T-helper 2 cell treated with Interferon-gamma antibody and Interleukin-4, amounts not matched to agents 5 μg/mL and 100 μg/mL, for 36 hours (primary cell): ENCODE data around the gene CDKN2D.

ENCODE experiments used
- DNase-seq: peaks from one replicate; pipeline ENCODE4 v3.0.0; 2021; ENCODE audit warnings: low spot score
- H3K27ac Mint-ChIP-seq: one replicate; pipeline ENCODE4 v1.8.0; 2021; ENCODE audit warnings: mild to moderate bottlenecking, mixed read lengths
- H3K27me3 Mint-ChIP-seq: one replicate; pipeline ENCODE4 v1.8.0; 2021; ENCODE audit warnings: low read depth, mixed read lengths
- H3K36me3 Mint-ChIP-seq: one replicate; pipeline ENCODE4 v1.8.0; 2021; ENCODE audit warnings: low read depth, mixed read lengths
- H3K4me1 Mint-ChIP-seq: one replicate; pipeline ENCODE4 v1.8.0; 2021; ENCODE audit warnings: low read depth, mixed read lengths
- H3K4me3 Mint-ChIP-seq: one replicate; pipeline ENCODE4 v1.8.0; 2022; ENCODE audit warnings: mild to moderate bottlenecking, moderate library complexity, mixed read lengths
- H3K9me3 Mint-ChIP-seq: one replicate; pipeline ENCODE4 v1.8.0; 2021; ENCODE audit warnings: mixed read lengths

Gene CDKN2D

DNA sequence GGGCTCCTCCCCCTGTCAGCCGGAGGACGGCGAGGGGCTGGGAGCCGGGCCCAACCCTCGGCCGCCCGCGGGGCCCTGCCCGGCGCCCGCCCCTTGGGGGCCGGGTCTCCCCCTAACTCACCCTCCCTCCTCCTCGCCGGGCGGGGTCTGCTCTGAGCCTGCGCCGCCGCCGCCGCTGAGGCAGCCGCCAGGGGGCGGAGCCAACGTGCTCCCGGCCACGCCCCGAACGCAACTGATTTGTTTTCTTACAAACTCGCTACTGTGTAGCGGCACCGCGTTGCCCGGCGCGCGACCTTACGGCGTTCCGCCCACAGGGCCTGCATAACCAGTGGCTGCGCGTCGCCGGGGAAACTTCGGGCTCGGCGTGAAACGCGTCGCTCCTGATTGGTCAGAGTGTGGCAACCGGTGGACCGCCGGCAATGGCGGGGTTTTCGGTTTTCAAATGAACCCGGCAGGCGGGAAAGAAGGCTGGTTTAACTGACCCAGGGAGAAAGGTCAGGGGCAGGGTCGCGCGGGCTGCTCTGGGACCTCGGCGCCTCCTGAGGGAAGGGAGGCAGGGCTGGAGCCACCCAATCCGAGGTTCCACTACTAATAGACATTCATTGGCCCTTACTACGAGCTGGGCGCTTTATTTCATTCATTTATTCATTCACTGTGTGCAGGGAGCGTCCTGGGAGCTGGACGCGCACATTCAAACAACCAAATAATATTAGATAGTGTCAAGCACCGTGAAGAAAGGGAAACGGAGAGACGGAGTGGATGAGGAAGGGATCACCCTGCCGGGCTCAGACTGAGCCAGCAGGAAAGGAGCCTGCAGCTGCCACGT lies at the start of gene CDKN2D:
CDKN2D (minus strand) TSS at position 154 of the 826 bp plus-strand sequence. CDS start 326 bp downstream, outside the sequence.
- H3K4me1 Mint-ChIP-seq = peaks cover 40% of the 10 kb centered on the region
- peaks cover 35% of the 10 kb centered on the region for H3K36me3 Mint-ChIP-seq
- H3K4me3 Mint-ChIP-seq = peak within 1 kb of the TSS; percentile 100
- H3K27ac Mint-ChIP-seq = peak within 1 kb of the TSS; percentile 100
- no peaks in the 10 kb centered on the region for H3K9me3 Mint-ChIP-seq
- DNase-seq = peak; percentile 100
- no peaks in the 10 kb centered on the region for H3K27me3 Mint-ChIP-seq

GRCh38 chr19:10617409-10618121 lies 48.8 kb upstream of the CDKN2D start:
- Mint-ChIP-seq H3K9me3 (no peaks in the 10 kb centered on the region), H3K36me3 (peaks cover 33% of the 10 kb centered on the region), H3K4me1 (peaks cover 17% of the 10 kb centered on the region), H3K4me3 (no peak overlapping the region), H3K27ac (peak overlapping the region; percentile 52), H3K27me3 (no peaks in the 10 kb centered on the region)
- no peak for DNase-seq

- H3K27me3 Mint-ChIP-seq = no peaks in the 10 kb centered on the region
- no peaks in the 10 kb centered on the region for H3K9me3 Mint-ChIP-seq
- peak overlapping the region; percentile 57 for H3K27ac Mint-ChIP-seq
- no peak for DNase-seq
- H3K36me3 Mint-ChIP-seq = peaks cover 20% of the 10 kb centered on the region
- no peak overlapping the region for H3K4me3 Mint-ChIP-seq
- H3K4me1 Mint-ChIP-seq = peaks cover 11% of the 10 kb centered on the region
Observed at GRCh38 chr19:10615429-10616023, 46.7 kb upstream of the CDKN2D start.

DNA sequence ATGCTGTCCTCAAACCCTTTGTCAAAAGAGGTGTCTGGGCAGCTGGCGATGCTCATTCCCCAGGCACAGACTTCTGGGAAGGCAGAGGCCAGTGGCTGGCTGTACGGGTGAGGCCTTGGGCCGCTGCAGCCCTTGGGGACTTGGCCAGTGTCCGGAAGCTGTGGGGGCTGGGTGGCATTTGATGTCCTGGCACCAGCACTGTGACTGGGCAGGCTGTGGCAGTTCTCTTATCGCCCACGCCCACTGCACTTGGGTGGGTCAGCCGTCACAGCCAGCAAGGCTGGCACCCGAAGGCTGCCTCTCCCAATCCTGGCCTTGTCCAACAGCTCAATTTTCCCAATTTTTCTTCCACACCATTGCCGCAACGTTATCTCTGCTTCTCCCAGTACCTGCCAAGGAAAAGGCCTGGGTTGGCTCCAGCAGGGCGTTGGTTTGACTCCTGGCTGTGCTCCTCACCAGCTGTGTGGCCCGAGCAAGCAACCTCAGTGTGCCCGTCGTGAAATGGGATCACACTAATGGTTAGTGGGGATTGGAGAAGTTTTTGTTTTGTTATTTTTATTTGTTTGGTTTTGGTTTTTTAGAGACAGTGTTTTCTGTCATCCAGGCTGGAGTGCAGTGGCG lies 43.8 kb upstream of the CDKN2D start:
- Mint-ChIP-seq H3K27ac (no peak overlapping the region), H3K4me3 (no peak overlapping the region), H3K36me3 (peaks cover 15% of the 10 kb centered on the region)

DNA sequence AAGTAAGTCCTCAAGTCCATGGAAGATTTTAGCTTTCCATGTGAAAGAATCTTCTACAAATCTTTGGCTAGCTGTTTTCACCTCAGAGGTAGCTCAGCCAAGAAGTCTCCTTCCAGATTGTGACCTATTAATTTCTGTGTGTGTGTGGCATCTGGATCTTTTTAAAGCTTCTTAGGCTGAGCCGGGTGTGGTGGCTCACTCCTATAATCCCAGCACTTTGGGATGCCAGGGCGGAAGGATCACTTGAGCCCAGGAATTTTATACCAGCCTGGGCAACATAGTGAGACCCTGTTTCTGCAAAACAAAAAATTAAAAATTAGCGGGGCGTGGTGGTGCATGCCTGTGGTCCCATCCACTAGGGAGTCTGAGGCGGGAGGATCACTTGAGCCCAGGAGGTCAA lies 43.1 kb upstream of the CDKN2D start:
- Mint-ChIP-seq H3K27ac (no peak overlapping the region), H3K4me1 (peaks cover 8% of the 10 kb centered on the region), H3K9me3 (no peaks in the 10 kb centered on the region), H3K4me3 (no peak overlapping the region), H3K27me3 (no peaks in the 10 kb centered on the region), H3K36me3 (peaks cover 9% of the 10 kb centered on the region)
- no peak for DNase-seq

More for the DNA sequence above, 43.8 kb upstream of the CDKN2D start:
- Mint-ChIP-seq H3K9me3 (no peaks in the 10 kb centered on the region), H3K4me1 (peaks cover 10% of the 10 kb centered on the region), H3K27me3 (no peaks in the 10 kb centered on the region)
- DNase-seq = no peak

DNA sequence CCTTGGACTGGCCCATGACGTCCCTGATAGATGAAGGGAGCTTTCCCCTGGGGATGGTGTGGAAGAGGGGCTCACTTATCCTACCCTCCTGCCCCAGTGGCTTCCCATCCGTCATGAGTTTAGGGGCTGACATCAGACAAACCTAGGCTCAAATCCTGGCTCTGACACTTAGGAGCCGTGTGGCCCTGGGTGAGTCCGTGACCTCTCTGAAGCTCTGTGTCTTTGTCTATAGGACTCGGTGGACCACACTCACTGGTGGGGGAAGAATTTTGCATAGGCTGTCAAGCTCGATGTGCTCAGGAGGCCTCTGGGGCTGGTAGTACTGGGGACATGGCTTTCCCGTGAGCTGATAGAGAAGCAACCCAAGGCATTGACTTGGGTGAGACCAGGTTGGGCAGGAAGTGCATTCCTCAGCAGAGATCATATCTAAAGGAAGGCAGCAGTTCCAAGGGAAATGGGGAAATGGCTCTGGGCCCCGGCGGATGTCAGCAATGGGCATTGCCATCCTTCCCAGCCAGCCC lies 35.7 kb upstream of the CDKN2D start:
- H3K27me3 Mint-ChIP-seq = peaks cover 3% of the 10 kb centered on the region
- DNase-seq = no peak
- H3K27ac Mint-ChIP-seq = peak overlapping the region; percentile 100
- peak overlapping the region; percentile 93 for H3K4me3 Mint-ChIP-seq
- peaks cover 8% of the 10 kb centered on the region for H3K36me3 Mint-ChIP-seq
- peaks cover 17% of the 10 kb centered on the region for H3K4me1 Mint-ChIP-seq
- no peaks in the 10 kb centered on the region for H3K9me3 Mint-ChIP-seq

DNA sequence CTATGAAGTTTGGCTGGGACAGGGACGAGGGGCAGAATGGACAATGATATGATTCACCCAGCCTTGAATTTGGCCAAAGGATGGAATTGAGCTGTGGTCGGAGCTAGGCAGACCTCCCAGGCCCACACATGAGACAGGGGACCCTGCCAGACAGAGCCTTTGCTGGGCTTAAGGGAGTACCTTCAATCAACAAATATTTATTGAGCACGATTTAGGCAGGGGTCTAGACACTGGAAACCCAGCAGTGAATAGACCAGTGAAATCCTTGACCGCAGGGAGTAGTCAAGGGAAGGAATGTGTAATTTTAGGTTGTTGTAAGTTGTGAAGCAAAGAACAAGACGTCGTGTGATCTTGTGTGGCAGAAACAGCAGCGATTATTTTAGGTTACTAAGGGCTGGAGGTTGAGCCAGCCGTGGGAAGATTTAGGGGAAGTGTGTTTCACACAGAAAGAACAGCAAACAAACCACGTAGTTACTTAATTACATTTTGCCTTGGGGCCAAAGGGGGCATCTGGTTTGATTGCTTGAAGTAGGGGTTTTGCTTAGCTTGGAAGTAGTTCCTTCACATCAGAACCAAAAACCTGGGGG lies 35.2 kb upstream of the CDKN2D start:
- peak overlapping the region; percentile 100 for H3K27ac Mint-ChIP-seq
- peaks cover 3% of the 10 kb centered on the region for H3K27me3 Mint-ChIP-seq
- DNase-seq = peak; percentile 13
- no peaks in the 10 kb centered on the region for H3K9me3 Mint-ChIP-seq
- H3K4me3 Mint-ChIP-seq = peak overlapping the region; percentile 93
- peaks cover 17% of the 10 kb centered on the region for H3K4me1 Mint-ChIP-seq
- peaks cover 8% of the 10 kb centered on the region for H3K36me3 Mint-ChIP-seq

- Mint-ChIP-seq H3K27me3 (peaks cover 3% of the 10 kb centered on the region), H3K27ac (peak overlapping the region; percentile 100), H3K36me3 (peaks cover 8% of the 10 kb centered on the region), H3K4me1 (peaks cover 17% of the 10 kb centered on the region), H3K4me3 (peak overlapping the region; percentile 93), H3K9me3 (no peaks in the 10 kb centered on the region)
- DNase-seq = peak; percentile 70
Observed at GRCh38 chr19:10603084-10603872, 34.5 kb upstream of the CDKN2D start.

- peaks cover 8% of the 10 kb centered on the region for H3K36me3 Mint-ChIP-seq
- peaks cover 17% of the 10 kb centered on the region for H3K4me1 Mint-ChIP-seq
- peak; percentile 76 for DNase-seq
Observed at GRCh38 chr19:10602330-10603083, 33.7 kb upstream of the CDKN2D start.

GRCh38 chr19:10601999-10602329 lies 33.2 kb upstream of the CDKN2D start:
- Mint-ChIP-seq H3K4me1 (peaks cover 18% of the 10 kb centered on the region), H3K36me3 (peaks cover 8% of the 10 kb centered on the region), H3K9me3 (no peaks in the 10 kb centered on the region), H3K4me3 (peak overlapping the region; percentile 75), H3K27ac (peak overlapping the region; percentile 80), H3K27me3 (peaks cover 3% of the 10 kb centered on the region)
- DNase-seq = no peak

More at GRCh38 chr19:10602330-10603083, 33.7 kb upstream of the CDKN2D start:
- H3K4me3 Mint-ChIP-seq = peak overlapping the region; percentile 93
- H3K27me3 Mint-ChIP-seq = peaks cover 3% of the 10 kb centered on the region
- peak overlapping the region; percentile 100 for H3K27ac Mint-ChIP-seq
- no peaks in the 10 kb centered on the region for H3K9me3 Mint-ChIP-seq

DNA sequence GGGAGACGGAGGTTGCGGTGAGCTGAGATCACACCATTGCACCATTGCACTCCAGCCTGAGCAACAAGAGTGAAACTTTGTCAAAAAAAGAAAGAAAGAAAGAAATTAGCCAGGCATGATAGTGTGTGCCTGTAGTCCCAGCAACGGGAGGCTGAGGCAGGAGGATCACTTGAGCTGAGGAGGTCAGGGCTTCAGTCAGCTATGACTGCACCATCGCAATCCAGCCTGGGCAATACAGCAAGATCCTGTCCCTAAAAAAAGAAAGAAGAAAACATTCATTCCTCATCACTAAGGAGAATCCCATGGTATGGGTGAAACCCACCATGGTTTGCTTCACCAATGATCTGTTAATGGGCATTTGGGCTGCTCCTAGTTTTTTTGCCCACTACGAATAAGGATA lies 31.4 kb upstream of the CDKN2D start:
- no peak overlapping the region for H3K27ac Mint-ChIP-seq

More for the DNA sequence above, 31.4 kb upstream of the CDKN2D start:
- Mint-ChIP-seq H3K9me3 (no peaks in the 10 kb centered on the region), H3K27me3 (peaks cover 3% of the 10 kb centered on the region), H3K4me1 (peaks cover 30% of the 10 kb centered on the region), H3K36me3 (peaks cover 8% of the 10 kb centered on the region), H3K4me3 (no peak overlapping the region)
- DNase-seq = no peak
